ENCODE measurements around the gene LAMA4.

Gene LAMA4

DNA sequence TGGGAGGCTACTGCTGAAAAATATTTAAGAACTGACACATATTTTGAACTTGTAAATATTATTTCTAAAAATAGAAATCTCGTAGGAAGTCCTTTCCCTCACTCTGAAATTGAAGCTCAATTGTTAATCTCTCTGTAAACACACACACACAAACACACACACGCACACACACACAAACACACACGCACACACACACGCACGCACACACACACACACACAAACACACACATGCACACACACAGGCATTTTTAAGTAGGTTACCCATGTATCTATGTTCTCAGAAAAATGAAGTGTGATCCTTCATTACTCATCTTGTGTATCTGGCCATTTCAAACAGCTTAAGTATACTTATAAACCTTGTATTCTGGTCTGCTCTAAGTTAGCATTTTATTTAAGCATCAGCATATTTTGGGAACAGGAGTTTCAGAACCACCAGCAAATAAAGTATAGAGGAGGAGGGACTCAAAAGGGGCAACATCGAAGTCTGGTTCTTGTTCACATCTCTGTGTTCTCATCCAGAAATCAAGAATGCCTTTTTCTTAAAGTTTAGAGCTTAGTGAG lies 188.9 kb downstream of the LAMA4 start:
- no peak for DNase-seq

- no peak for DNase-seq
These were observed 191.4 kb downstream of the LAMA4 start for GRCh38 chr6:112062966-112063365.

GRCh38 chr6:112061605-112062004 lies 192.8 kb downstream of the LAMA4 start:
- no peak for DNase-seq

Measured in retina (tissue), 1 donor.